T-helper 1 cell treated with Interleukin-12 subunit alpha and Interleukin-12 subunit beta and Interleukin-4 antibody, amounts not matched to agents 30 ng/mL and 1 ng/mL, for 36 hours (primary cell): Measurements from ENCODE around the gene DCLK1. TPM values are rescaled to one million over a fixed set of nuclear protein-coding genes. Genes with fewer than 3 reads are reported as not detected.

ENCODE experiments used
- intact Hi-C: fragments of 100-400 bp; cut with micrococcal nuclease; formaldehyde crosslinking; loops from one replicate; pipeline ENCODE4 v1.15.1; 2024
- total RNA-seq: library from RNA; stranded (reverse); gene quantifications from 2 replicates; pipeline ENCODE4 v1.2.3, GENCODE V29; 2022

The DCLK1 gene
- total RNA-seq, 1 donor from 2014 or later, result not detected

- intact Hi-C loops, result no loop called here
These were observed 366.7 kb downstream of the DCLK1 start for GRCh38 chr13:35764326-35765015.

GRCh38 chr13:35763782-35764123, 367.4 kb downstream of the DCLK1 start:
- intact Hi-C loops, result no loop called here

GRCh38 chr13:35763060-35763781, 368.0 kb downstream of the DCLK1 start:
- intact Hi-C loops, result no loop called here

- intact Hi-C loops, result no loop called here
These were observed 369.5 kb downstream of the DCLK1 start for GRCh38 chr13:35761440-35762252.

- intact Hi-C loops, result no loop called here
These were observed 370.4 kb downstream of the DCLK1 start for GRCh38 chr13:35760735-35761281.

- intact Hi-C loops, result no loop called here
These were observed 383.6 kb downstream of the DCLK1 start for GRCh38 chr13:35747594-35747993.

- intact Hi-C loops, result no loop called here
These were observed 386.5 kb downstream of the DCLK1 start for GRCh38 chr13:35744566-35745178.

GRCh38 chr13:35744144-35744543, 387.0 kb downstream of the DCLK1 start:
- intact Hi-C loops, result no loop called here

- intact Hi-C loops, result no loop called here
These were observed 388.0 kb downstream of the DCLK1 start for GRCh38 chr13:35743165-35743564.

- intact Hi-C loops, result no loop called here
These were observed 389.5 kb downstream of the DCLK1 start for GRCh38 chr13:35741657-35742056.

GRCh38 chr13:35736876-35737275, 394.3 kb downstream of the DCLK1 start:
- intact Hi-C loops, result no loop called here

GRCh38 chr13:35733827-35734226, 397.4 kb downstream of the DCLK1 start:
- intact Hi-C loops, result no loop called here

GRCh38 chr13:35732565-35732964, 398.6 kb downstream of the DCLK1 start:
- intact Hi-C loops, result no loop called here

- intact Hi-C loops, result no loop called here
These were observed 399.7 kb downstream of the DCLK1 start for GRCh38 chr13:35731471-35731870.

GRCh38 chr13:35729926-35730627, 401.1 kb downstream of the DCLK1 start:
- intact Hi-C loops, result no loop called here

GRCh38 chr13:35727881-35728280, 403.3 kb downstream of the DCLK1 start:
- intact Hi-C loops, result no loop called here

GRCh38 chr13:35724446-35724845, 406.7 kb downstream of the DCLK1 start:
- intact Hi-C loops, result no loop called here

GRCh38 chr13:35723821-35724220, 407.4 kb downstream of the DCLK1 start:
- intact Hi-C loops, result no loop called here

GRCh38 chr13:35723053-35723461, 408.1 kb downstream of the DCLK1 start:
- intact Hi-C loops, result no loop called here

- intact Hi-C loops, result no loop called here
These were observed 408.6 kb downstream of the DCLK1 start for GRCh38 chr13:35722458-35723052.
